PC-3 (cell line): ENCODE measurements around the gene GFY. TPM values are rescaled to one million over a fixed set of nuclear protein-coding genes. Genes with fewer than 3 reads are reported as not detected.

Experiments
- ATAC-seq: fragments of 200-7000 bp; cut with Tn5 transposase; 2 replicates; pipeline ENCODE4 v1.9.1; 2020; ENCODE audit warnings: mild to moderate bottlenecking, moderate library complexity
- BruUV-seq: library from RNA; stranded (reverse); fragments of 400-500 nt; replicated peaks from 2 replicates; lab custom pipeline; 2021; lab: Mats Ljungman, UMichigan
- CTCF ChIA-PET: fragments of 300-600 bp; sonication (Branson Sonifier 250); formaldehyde crosslinking; loops from one replicate; lab custom pipeline; 2022; ENCODE audit warnings: antibody characterized with exemption; lab: Charles Lee
- POLR2A ChIA-PET: fragments of 300-600 bp; sonication (Branson Sonifier 250); formaldehyde crosslinking; loops from one replicate; lab custom pipeline; 2022; ENCODE audit warnings: antibody characterized with exemption; ENCODE audit not compliant: unreplicated experiment; lab: Charles Lee
- DNase-seq: peaks from one replicate; pipeline ENCODE4 v3.0.0-alpha.2; 2015
- H2AFZ ChIP-seq: fragments of 300-600 bp; sonication (generic); 2 replicates; pipeline ENCODE4 v1.6.0; 2016; ENCODE audit warnings: antibody characterized with exemption, low read length
- H3F3A ChIP-seq: fragments of 300-600 bp; sonication (generic); one replicate; pipeline ENCODE4 v1.6.0; 2017; ENCODE audit warnings: antibody characterized with exemption, low read length, control low read depth, mild to moderate bottlenecking; ENCODE audit not compliant: unreplicated experiment
- H3K27ac ChIP-seq: fragments of 300-600 bp; sonication (generic); 2 replicates; pipeline ENCODE4 v1.5.1; 2016; ENCODE audit warnings: mild to moderate bottlenecking, low read length
- H3K27me3 ChIP-seq: fragments of 300-600 bp; sonication (generic); 2 replicates; pipeline ENCODE4 v1.6.1; 2016; ENCODE audit warnings: low read length, mixed read lengths
- H3K36me3 ChIP-seq: fragments of 300-600 bp; sonication (generic); 2 replicates; pipeline ENCODE4 v1.6.1; 2016; ENCODE audit warnings: low read depth, mixed run types, low read length, mixed read lengths
- H3K4me1 ChIP-seq: fragments of 300-600 bp; sonication (generic); 2 replicates; pipeline ENCODE4 v1.5.1; 2016; ENCODE audit warnings: low read length; ENCODE audit not compliant: insufficient read depth
- H3K4me2 ChIP-seq: fragments of 300-600 bp; sonication (generic); 2 replicates; pipeline ENCODE4 v1.6.0; 2016; ENCODE audit warnings: low read length
- H3K4me3 ChIP-seq: fragments of 300-600 bp; sonication (generic); 2 replicates; pipeline ENCODE4 v1.5.1; 2016; ENCODE audit warnings: mild to moderate bottlenecking, low read length, mixed read lengths
- H3K79me2 ChIP-seq: fragments of 300-600 bp; sonication (generic); 2 replicates; pipeline ENCODE4 v1.6.1; 2017; ENCODE audit warnings: low read length, mixed read lengths
- H3K9ac ChIP-seq: fragments of 300-600 bp; sonication (generic); 2 replicates; pipeline ENCODE4 v1.6.0; 2016; ENCODE audit warnings: mild to moderate bottlenecking, low read length
- H3K9me2 ChIP-seq: fragments of 300-600 bp; sonication (generic); replicated peaks from 2 replicates; pipeline ENCODE4 v1.6.1; 2016; ENCODE audit warnings: mixed run types, low read length, mixed read lengths
- H3K9me3 ChIP-seq: fragments of 300-600 bp; sonication (generic); 2 replicates; pipeline ENCODE4 v1.6.1; 2016; ENCODE audit warnings: low read length, mixed read lengths
- H4K20me1 ChIP-seq: fragments of 300-600 bp; sonication (generic); 2 replicates; pipeline ENCODE4 v1.6.1; 2016; ENCODE audit warnings: low read length, mixed read lengths
- CTCF ChIP-seq: fragments of 300-600 bp; sonication (generic); conservative IDR thresholded peaks from 2 replicates; pipeline ENCODE4 v1.5.1; 2017; ENCODE audit warnings: antibody characterized with exemption, low read depth, mild to moderate bottlenecking, low read length
- EZH2 ChIP-seq: fragments of 300-600 bp; sonication (generic); IDR thresholded peaks from one replicate; pipeline ENCODE4 v1.6.1; 2017; ENCODE audit warnings: antibody characterized with exemption, mild to moderate bottlenecking, low read length; ENCODE audit not compliant: unreplicated experiment
- EZH2phosphoT487 ChIP-seq: fragments of 300-600 bp; sonication (generic); IDR thresholded peaks from 2 replicates; pipeline ENCODE4 v1.6.1; 2018; ENCODE audit warnings: mild to moderate bottlenecking, antibody characterized with exemption, low read length, borderline replicate concordance
- intact Hi-C: fragments of 100-400 bp; cut with micrococcal nuclease; formaldehyde crosslinking; loops from 2 replicates; pipeline ENCODE4 v1.9.0; 2023
- total RNA-seq: library from RNA; depleted of rRNA; stranded (reverse); fragments of >200 nt; gene quantifications from 2 replicates; pipeline ENCODE4 v1.2.3, GENCODE V29; 2014

GFY gene
- total RNA-seq, 1 experiment from 2014 or later, result not detected

- BruUV-seq, result no TSS peak
- H2AFZ ChIP-seq, result no peak overlapping the region
Measured at GRCh38 chr19:49430678-49431329, 5.6 kb downstream of the GFY start.

DNA sequence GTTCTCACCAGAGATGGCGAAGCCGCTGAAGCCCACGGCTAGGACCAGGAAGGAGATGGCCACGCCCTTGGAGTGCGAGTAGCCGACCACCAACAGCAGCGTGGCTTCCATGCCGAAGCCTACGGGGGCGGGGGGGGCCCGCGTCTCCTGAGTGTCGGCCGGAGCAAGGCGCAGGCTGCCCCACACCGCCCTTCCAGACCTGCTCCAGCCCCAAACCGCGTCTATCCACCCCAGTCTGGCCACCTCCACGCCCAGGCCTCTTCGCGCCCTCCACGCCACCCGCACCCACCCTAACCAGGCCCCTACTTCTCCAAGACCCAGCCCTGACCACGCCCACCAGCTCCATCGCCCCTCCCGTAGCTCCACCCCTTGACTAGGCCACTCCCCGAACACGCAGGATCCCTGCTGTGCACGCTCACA is 6.2 kb downstream of the GFY start:
- intact Hi-C loops, result no loop called here
- no peaks in the 10 kb centered on the region for H3K9me3 ChIP-seq
- CTCF ChIA-PET, result no interaction called here
- H3K9ac ChIP-seq, result no peak overlapping the region
- H3K79me2 ChIP-seq, result no peaks in the 10 kb centered on the region
- 0 out of 2 replicates have a peak, but pooled peaks cover 8% of the 10 kb centered on the region for H3K4me1 ChIP-seq
- H3K27me3 ChIP-seq, result peaks cover 29% of the 10 kb centered on the region
- H3K9me2 ChIP-seq, result no peaks in the 10 kb centered on the region
- no peak overlapping the region for H3K4me3 ChIP-seq
- no peaks in the 10 kb centered on the region for H3F3A ChIP-seq
- H4K20me1 ChIP-seq, result no peaks in the 10 kb centered on the region
- no peak for DNase-seq
- H2AFZ ChIP-seq, result no peak overlapping the region
- TF ChIP-seq CTCF (no peak), EZH2 (no peak), EZH2phosphoT487 (no peak)
- H3K27ac ChIP-seq, result no peak overlapping the region
- BruUV-seq, result no TSS peak
- H3K4me2 ChIP-seq, result no peak overlapping the region
- no peaks in the 10 kb centered on the region for H3K36me3 ChIP-seq
- no peak for ATAC-seq
- POLR2A ChIA-PET, result no interaction called here

More at GRCh38 chr19:49430678-49431329, 5.6 kb downstream of the GFY start:
- TF ChIP-seq EZH2 (no peak), CTCF (peak; percentile 46; the same call in 1 of the 2 replicates)
- POLR2A ChIA-PET, result no interaction called here
- no peaks in the 10 kb centered on the region for H3F3A ChIP-seq
- no peaks in the 10 kb centered on the region for H4K20me1 ChIP-seq
- H3K4me1 ChIP-seq, result 0 out of 2 replicates have a peak, but pooled peaks cover 8% of the 10 kb centered on the region
- DNase-seq (no peak), ATAC-seq (no peak)
- H3K4me2 ChIP-seq, result no peak overlapping the region
- H3K27ac ChIP-seq, result no peak overlapping the region
- H3K36me3 ChIP-seq, result no peaks in the 10 kb centered on the region
- no peaks in the 10 kb centered on the region for H3K79me2 ChIP-seq
- no peak overlapping the region for H3K9ac ChIP-seq
- H3K4me3 ChIP-seq, result no peak overlapping the region
- intact Hi-C loops, result no loop called here
- H3K27me3 ChIP-seq, result peaks cover 31% of the 10 kb centered on the region
- no peaks in the 10 kb centered on the region for H3K9me2 ChIP-seq
- CTCF ChIA-PET, result no interaction called here
- no peaks in the 10 kb centered on the region for H3K9me3 ChIP-seq

DNA sequence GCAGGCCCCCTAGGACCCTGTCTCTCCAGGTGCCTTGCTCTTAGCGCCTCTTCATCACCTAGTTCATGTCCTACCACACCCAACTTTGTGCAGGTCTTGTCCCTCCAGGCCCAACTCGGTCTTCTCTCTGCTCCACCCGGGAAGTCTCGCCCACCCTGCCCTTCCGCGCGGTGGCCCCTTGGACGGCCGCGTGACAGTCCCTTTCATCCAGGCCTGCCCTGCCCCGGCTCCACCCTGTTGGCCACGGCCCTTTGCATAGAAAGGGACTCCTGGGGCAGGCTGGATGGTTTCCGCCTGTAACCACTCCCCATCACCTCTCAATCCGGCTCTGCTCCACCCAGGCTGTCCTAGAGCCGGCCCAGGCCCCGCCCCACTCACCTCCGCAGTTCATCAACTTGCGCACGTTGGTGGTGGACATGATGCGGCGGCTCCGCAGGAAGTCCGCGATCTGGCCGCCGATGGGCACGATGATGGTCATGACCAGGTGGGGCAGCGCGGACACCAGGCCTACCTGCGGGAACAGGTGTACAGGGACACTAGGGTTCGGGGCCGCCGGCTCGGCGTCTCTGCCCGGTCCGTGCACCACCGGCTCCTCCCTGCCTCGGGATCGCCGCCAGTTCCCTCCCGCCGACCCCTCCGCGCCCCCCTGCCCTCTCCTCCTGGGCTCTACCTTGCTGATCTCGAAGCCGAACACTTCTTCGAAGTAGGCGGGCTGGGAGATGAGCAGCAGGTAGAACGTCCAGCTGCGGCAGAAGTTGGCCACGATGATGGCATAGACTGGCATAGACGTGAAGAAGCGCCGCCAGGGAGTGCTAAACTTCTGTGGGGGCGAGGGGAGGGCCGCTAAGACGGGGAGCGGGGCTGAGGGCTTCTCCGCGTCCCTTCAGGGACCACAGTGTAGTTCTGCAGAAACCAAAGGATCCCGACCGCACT is 7.2 kb downstream of the GFY start:
- ChIA-PET POLR2A (no interaction called here), CTCF (no interaction called here)
- H3F3A ChIP-seq, result no peaks in the 10 kb centered on the region
- H3K36me3 ChIP-seq, result no peaks in the 10 kb centered on the region
- H3K27ac ChIP-seq, result no peak overlapping the region
- no peak overlapping the region for H3K4me2 ChIP-seq
- no peaks in the 10 kb centered on the region for H3K9me2 ChIP-seq
- H2AFZ ChIP-seq, result no peak overlapping the region
- H3K9me3 ChIP-seq, result no peaks in the 10 kb centered on the region
- no peaks in the 10 kb centered on the region for H3K79me2 ChIP-seq
- ATAC-seq (no peak), DNase-seq (no peak)
- no peak overlapping the region for H3K9ac ChIP-seq
- H4K20me1 ChIP-seq, result no peaks in the 10 kb centered on the region
- no peak for TF ChIP-seq EZH2phosphoT487
- no peak for TF ChIP-seq EZH2
- no peak for TF ChIP-seq CTCF
- no TSS peak for BruUV-seq
- no peak overlapping the region for H3K4me3 ChIP-seq
- 0 out of 2 replicates have a peak, but pooled peaks cover 8% of the 10 kb centered on the region for H3K4me1 ChIP-seq
- H3K27me3 ChIP-seq, result peaks cover 28% of the 10 kb centered on the region
- intact Hi-C loops, result no loop called here
